ENCODE results near the gene CCDC85C. TPM values are rescaled to one million over a fixed set of nuclear protein-coding genes. Genes with fewer than 3 reads are reported as not detected.

The CCDC85C gene
- total and polyA plus RNA-seq, 4 donors, result 4.0 to 23.9 (median 9.6) TPM

- peak; percentile 25 for TF ChIP-seq SP1 (IDR thresholded peaks at IDR 0.05)
- peak; percentile 35 for TF ChIP-seq NR2F2 (IDR thresholded peaks at IDR 0.05)
- TF ChIP-seq MAX (IDR thresholded peaks at IDR 0.05), result no peak
- TF ChIP-seq EGR1 (IDR thresholded peaks at IDR 0.05; ENCODE audit: low read depth in 2 of 2), result no peak
- DNase-seq (ENCODE audit: low spot score), result no peak
Observed at GRCh38 chr14:99619835-99620834, 16.1 kb upstream of the CCDC85C start.

GRCh38 chr14:99616832-99617800 lies 13.1 kb upstream of the CCDC85C start:
- Histone ChIP-seq H3K27ac (ENCODE audit: low read depth in 1 of 2, low read length in 2 of 2) (no peak overlapping the region), H3K4me3 (ENCODE audit: low read depth in 1 of 3, low read length in 3 of 3) (no peak overlapping the region), H3K36me3 (ENCODE audit: control insufficient read depth in 4 of 4, insufficient read depth in 3 of 4, low read depth in 1 of 4, low read length in 3 of 4) (no peaks in the 10 kb centered on the region), H3K27me3 (ENCODE audit: control insufficient read depth in 4 of 4, insufficient read depth in 4 of 4, low read length in 3 of 4) (no peaks in the 10 kb centered on the region), H3K4me1 (ENCODE audit: control insufficient read depth in 4 of 4, insufficient read depth in 4 of 4, low read length in 3 of 4) (no peaks in the 10 kb centered on the region), H3K9ac (ENCODE audit: low read depth in 1 of 2, low read length in 2 of 2) (no peak overlapping the region), H3K9me3 (ENCODE audit: control insufficient read depth in 4 of 4, low read length in 3 of 4) (no peaks in the 10 kb centered on the region)
- WGBS, result 82% methylated on average over 16 of the region's 16 CpGs
- DNase-seq (ENCODE audit: low spot score), result no peak
- no peak for TF ChIP-seq NR2F2 (IDR thresholded peaks at IDR 0.05)
- no peak for TF ChIP-seq JUND (IDR thresholded peaks at IDR 0.05)
- TF ChIP-seq HNF4G (IDR thresholded peaks at IDR 0.05), result no peak
- TF ChIP-seq TAF1 (conservative IDR thresholded peaks at IDR 0.05), result no peak
- TF ChIP-seq, protein P1, sequence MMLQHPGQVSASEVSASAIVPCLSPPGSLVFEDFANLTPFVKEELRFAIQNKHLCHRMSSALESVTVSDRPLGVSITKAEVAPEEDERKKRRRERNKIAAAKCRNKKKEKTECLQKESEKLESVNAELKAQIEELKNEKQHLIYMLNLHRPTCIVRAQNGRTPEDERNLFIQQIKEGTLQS (IDR thresholded peaks at IDR 0.05), result no peak
- TF ChIP-seq RAD21 (IDR thresholded peaks at IDR 0.05), result no peak
- no peak for TF ChIP-seq MAX (IDR thresholded peaks at IDR 0.05)
- TF ChIP-seq RXRA (IDR thresholded peaks at IDR 0.05), result no peak

More at GRCh38 chr14:99619835-99620834, 16.1 kb upstream of the CCDC85C start:
- Histone ChIP-seq H3K9me3 (ENCODE audit: control insufficient read depth in 4 of 4, low read length in 3 of 4) (no peaks in the 10 kb centered on the region), H3K36me3 (ENCODE audit: control insufficient read depth in 4 of 4, insufficient read depth in 3 of 4, low read depth in 1 of 4, low read length in 3 of 4) (no peaks in the 10 kb centered on the region), H3K27ac (ENCODE audit: low read depth in 1 of 2, low read length in 2 of 2) (peak overlapping the region in 1 of 2 donors; percentile 23), H3K9ac (ENCODE audit: low read depth in 1 of 2, low read length in 2 of 2) (no peak overlapping the region), H3K27me3 (ENCODE audit: control insufficient read depth in 4 of 4, insufficient read depth in 4 of 4, low read length in 3 of 4) (no peaks in the 10 kb centered on the region), H3K4me1 (ENCODE audit: control insufficient read depth in 4 of 4, insufficient read depth in 4 of 4, low read length in 3 of 4) (no peaks in the 10 kb centered on the region), H3K4me3 (ENCODE audit: low read depth in 1 of 3, low read length in 3 of 3) (no peak overlapping the region)
- WGBS, result 72% methylated on average over 13 of the region's 13 CpGs

DNA sequence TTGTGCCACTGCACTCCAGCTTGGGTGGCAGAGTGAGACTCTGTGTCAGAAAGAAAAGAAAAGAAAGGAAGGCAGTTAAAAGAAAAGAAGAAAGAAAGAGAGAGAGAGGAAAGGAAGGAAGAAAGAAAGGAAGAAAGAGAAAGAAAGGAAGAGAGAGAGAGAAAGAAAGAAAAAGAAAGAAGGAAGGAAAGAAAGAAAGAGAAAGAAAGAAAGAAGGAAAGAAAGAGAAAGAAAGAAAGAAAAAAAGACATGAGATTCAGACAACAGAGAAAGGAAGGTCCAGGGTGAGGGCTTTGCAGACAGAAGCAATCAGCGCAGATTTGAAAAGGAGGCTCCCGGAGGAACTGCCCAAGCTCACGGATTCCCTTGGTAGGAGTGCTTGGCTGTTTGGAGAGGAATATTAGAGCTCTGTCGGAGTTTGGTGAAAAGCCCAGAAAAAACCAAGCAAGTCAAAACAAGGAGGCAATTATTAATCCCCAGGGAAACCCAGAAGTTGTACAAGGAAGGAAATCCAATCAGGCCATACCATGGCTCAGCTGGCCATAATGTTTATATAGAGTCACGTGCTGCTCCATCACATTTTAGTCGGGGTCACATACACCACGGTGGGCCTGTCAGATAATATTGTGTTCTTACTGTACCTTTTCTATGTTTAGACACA lies 11.6 kb upstream of the CCDC85C start:
- 71% methylated on average over 7 of the region's 7 CpGs for WGBS
- no peak for DNase-seq (ENCODE audit: low spot score)
- Histone ChIP-seq H3K27ac (ENCODE audit: low read depth in 1 of 2, low read length in 2 of 2) (no peak overlapping the region), H3K4me3 (ENCODE audit: low read depth in 1 of 3, low read length in 3 of 3) (no peak overlapping the region), H3K9me3 (ENCODE audit: control insufficient read depth in 4 of 4, low read length in 3 of 4) (no peaks in the 10 kb centered on the region), H3K27me3 (ENCODE audit: control insufficient read depth in 4 of 4, insufficient read depth in 4 of 4, low read length in 3 of 4) (no peaks in the 10 kb centered on the region), H3K36me3 (ENCODE audit: control insufficient read depth in 4 of 4, insufficient read depth in 3 of 4, low read depth in 1 of 4, low read length in 3 of 4) (no peaks in the 10 kb centered on the region), H3K4me1 (ENCODE audit: control insufficient read depth in 4 of 4, insufficient read depth in 4 of 4, low read length in 3 of 4) (no peaks in the 10 kb centered on the region), H3K9ac (ENCODE audit: low read depth in 1 of 2, low read length in 2 of 2) (no peak overlapping the region)
- TF ChIP-seq, protein P1 (IDR thresholded peaks at IDR 0.05), result no peak
- no peak for TF ChIP-seq GABPA (IDR thresholded peaks at IDR 0.05 in 1 of 2, conservative IDR thresholded peaks at IDR 0.05 in 1 of 2)
- TF ChIP-seq MAX (IDR thresholded peaks at IDR 0.05), result no peak
- TF ChIP-seq FOXA1 (IDR thresholded peaks at IDR 0.05), result no peak
- TF ChIP-seq YY1 (IDR thresholded peaks at IDR 0.05), result no peak
- no peak for TF ChIP-seq FOXA2 (IDR thresholded peaks at IDR 0.05)
- TF ChIP-seq SP1 (IDR thresholded peaks at IDR 0.05), result no peak
- TF ChIP-seq, protein P2, sequence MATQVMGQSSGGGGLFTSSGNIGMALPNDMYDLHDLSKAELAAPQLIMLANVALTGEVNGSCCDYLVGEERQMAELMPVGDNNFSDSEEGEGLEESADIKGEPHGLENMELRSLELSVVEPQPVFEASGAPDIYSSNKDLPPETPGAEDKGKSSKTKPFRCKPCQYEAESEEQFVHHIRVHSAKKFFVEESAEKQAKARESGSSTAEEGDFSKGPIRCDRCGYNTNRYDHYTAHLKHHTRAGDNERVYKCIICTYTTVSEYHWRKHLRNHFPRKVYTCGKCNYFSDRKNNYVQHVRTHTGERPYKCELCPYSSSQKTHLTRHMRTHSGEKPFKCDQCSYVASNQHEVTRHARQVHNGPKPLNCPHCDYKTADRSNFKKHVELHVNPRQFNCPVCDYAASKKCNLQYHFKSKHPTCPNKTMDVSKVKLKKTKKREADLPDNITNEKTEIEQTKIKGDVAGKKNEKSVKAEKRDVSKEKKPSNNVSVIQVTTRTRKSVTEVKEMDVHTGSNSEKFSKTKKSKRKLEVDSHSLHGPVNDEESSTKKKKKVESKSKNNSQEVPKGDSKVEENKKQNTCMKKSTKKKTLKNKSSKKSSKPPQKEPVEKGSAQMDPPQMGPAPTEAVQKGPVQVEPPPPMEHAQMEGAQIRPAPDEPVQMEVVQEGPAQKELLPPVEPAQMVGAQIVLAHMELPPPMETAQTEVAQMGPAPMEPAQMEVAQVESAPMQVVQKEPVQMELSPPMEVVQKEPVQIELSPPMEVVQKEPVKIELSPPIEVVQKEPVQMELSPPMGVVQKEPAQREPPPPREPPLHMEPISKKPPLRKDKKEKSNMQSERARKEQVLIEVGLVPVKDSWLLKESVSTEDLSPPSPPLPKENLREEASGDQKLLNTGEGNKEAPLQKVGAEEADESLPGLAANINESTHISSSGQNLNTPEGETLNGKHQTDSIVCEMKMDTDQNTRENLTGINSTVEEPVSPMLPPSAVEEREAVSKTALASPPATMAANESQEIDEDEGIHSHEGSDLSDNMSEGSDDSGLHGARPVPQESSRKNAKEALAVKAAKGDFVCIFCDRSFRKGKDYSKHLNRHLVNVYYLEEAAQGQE (IDR thresholded peaks at IDR 0.05), result no peak
- TF ChIP-seq ZBTB33 (IDR thresholded peaks at IDR 0.05), result no peak
- TF ChIP-seq HNF4A (conservative IDR thresholded peaks at IDR 0.05), result no peak

Data from liver (tissue), 9 donors.